ENCODE data around the gene CCDC178.
"Not testable (repeated sequence)": the region's sequence is repeated elsewhere in the genome, so short reads cannot be mapped to it uniquely, and the experiment has no call there.

The CCDC178 gene

DNA sequence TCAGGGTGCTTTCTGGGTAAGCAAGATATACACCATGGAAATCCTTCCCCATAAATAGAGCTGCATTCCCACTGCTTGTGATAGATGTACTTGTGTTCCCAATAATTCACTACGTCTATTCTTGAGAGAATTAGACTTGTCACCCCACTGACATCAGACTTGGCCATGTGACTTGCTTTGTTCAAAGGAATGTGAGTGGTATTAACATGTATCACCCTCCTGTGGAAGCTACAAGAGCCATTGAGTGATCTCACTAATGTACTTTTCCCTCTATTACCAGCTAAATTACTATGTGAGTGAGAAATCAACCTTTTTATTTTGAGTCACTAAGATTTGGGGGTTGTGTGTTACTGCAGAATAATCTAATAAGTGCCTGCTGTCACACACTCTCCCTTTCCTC, 176.0 kb downstream of the CCDC178 start:
- no peak overlapping the region for H3K4me3 ChIP-seq (ENCODE audit: low read length)
- no peak for DNase-seq (ENCODE audit: low read depth, low spot score)

DNA sequence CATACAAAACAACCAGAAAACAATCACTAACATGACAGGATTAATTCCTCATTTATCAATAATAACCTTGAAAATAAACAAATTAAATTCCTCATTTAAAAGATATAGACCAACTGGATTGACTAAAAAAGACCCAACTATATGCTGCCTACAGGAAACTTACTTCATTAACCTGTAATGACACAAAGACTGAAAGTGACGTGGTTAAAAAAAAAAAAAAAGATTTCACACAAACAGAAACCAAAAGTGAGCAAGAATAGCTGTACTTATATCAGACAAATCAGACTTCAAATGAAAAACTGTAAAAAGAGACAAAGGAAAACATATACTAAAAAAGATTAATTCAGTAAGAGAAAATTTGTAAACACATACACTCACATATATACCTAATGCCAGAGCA, 201.2 kb downstream of the CCDC178 start:
- DNase-seq (ENCODE audit: low read depth, low spot score), result no peak
- H3K4me3 ChIP-seq (ENCODE audit: low read length), result no peak overlapping the region

DNA sequence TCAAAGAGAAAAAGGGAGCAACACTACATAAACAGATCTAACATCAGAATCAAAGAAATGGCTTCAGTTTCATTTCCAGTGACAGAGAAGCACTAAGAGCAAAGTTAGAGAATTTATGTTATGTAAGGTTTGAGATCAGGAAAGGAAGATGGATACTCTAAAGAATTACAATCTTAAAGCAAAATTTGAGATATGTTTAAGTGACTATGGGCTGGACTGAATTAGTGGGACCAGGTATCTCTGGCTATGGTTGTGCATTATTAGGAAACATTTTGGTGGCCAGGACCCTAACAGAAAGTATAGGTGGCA, 208.2 kb downstream of the CCDC178 start:
- H3K4me3 ChIP-seq (ENCODE audit: low read length), result no peak overlapping the region

DNA sequence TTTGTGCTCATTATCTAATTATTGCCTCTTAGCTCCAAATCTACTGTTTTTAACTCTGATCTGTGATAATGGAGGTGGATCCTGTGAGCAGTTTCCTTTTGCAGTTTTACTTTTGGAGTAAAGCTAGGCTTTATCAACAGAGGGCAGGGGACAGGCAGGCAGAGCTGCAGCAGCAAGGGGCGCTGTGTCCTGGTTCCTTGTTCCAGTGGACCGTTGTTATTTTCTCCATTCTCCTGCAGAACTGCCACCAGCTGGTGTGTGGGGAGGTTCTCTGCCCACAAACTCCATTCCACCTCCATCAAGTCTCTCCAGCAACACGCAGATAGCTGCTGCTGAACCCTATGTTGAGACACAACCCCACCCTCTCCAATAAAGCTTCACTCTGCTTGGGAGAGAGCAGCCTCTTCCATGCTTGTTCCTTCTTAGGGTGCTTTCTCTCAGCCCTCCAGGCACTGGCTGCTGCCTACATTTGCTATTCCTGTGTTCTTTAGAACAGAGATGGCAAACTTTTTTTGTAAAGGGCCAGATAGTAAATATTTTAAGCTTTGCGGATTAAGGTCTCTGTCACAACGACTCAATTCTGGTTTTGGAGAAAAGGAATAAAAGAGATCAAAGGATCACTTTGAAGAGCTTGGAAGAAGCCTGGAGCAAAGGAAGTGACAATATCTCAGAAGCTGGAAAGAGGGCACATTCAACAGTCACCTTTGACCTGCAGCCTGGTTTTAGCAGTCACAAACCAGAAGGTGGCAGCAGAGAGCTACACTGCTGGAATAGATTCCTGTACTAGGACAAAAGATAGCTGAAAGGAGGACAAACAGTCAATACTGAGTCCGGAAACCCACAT, 208.8 kb downstream of the CCDC178 start:
- DNase-seq (ENCODE audit: low read depth, low spot score), result peak; percentile 74

More for the DNA sequence above, 208.2 kb downstream of the CCDC178 start:
- no peak for DNase-seq (ENCODE audit: low read depth, low spot score)

DNA sequence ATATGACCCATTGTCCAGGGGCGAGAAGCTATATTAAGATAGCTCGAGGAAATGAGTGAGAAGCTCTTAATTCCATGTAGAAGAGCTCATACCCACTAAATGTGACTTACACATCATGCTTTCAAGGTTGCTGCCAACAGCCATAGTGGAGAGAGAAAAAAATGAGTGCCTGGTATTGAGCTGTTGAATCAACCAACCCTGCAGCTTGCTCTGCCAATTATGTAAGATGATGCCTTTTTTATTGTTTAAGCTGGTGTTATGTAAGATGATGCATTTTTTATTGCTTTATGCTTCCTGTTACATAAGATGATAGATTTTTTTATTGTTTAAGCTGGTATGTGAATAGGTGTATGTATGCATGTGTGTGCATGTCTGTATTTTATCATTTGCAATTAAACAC, 228.2 kb downstream of the CCDC178 start:
- no peak for DNase-seq (ENCODE audit: low read depth, low spot score)
- no peak overlapping the region for H3K4me3 ChIP-seq (ENCODE audit: low read length)

More for the DNA sequence above, 208.8 kb downstream of the CCDC178 start:
- H3K4me3 ChIP-seq (ENCODE audit: low read length), result no peak overlapping the region

DNA sequence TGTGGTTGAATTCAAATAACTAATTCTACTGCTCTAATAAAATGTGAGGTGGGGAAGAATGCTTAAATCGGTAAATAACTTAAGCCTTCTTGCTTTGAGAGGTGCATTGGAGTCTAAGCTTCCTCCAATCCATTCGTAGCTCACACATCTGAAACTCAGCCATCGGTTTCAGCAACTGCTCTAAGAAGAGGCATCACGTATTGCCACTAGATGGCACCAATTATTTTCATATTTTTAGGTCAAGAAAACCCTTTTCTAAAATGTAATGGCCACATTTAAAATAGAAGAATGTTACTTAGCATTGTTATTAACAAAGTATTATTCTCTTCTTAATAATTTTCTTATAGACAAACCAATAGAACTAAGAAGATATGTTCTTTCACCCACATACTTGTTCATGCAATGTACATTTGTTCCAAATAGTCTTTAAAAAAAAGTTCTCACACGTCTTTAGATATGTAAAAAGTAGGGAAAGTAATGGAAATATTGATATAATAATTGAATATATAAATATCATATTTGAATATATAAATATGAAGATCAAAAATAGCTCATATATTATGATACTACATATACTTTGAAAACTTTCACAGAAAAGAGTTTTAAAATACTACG, 229.8 kb downstream of the CCDC178 start:
- no peak overlapping the region for H3K4me3 ChIP-seq (ENCODE audit: low read length)
- DNase-seq (ENCODE audit: low read depth, low spot score), result peak; percentile 11

DNA sequence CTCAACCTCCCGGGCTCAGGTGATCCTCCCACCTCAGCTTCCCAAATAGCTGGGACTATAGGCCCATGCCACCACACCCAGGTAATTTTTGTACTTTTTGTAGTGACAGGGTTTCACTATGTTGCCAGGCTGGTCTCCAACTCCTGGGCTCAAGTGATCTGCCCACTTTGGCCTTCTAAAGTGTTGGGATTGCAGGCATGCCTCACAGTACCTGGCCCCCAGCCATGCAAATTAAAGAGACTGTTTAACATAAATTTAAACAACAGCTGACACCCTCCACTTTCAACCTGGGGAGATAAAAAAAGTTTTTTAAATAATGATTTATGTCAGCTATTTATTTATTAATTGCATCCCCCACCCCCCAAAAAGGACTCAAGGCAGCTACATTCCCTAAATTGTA, 234.7 kb downstream of the CCDC178 start:
- H3K4me3 ChIP-seq (ENCODE audit: low read length), result no peak overlapping the region
- DNase-seq (ENCODE audit: low read depth, low spot score), result no peak

DNA sequence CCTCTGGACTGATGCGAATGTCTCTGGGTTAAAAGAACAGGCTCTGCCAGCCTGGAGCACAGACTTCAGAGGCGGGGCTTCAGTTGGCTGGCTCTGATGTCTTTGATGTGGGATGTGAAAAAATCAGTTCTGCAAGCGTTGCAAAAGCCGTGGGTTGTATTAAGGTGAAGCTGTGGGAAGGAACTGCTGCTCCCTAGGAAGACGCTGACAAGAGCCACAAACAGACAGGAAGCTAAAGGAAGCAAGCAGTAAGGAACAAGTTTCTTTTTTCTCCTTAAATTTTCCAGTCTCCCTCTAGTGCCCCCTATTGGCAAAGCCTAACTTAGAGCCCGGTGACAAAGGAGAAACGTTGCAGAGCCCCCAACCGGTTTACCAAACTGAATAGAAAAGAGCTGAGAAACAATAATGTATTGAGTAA, 239.0 kb downstream of the CCDC178 start:
- no peak overlapping the region for H3K4me3 ChIP-seq (ENCODE audit: low read length)
- DNase-seq (ENCODE audit: low read depth, low spot score), result peak; percentile 85

DNA sequence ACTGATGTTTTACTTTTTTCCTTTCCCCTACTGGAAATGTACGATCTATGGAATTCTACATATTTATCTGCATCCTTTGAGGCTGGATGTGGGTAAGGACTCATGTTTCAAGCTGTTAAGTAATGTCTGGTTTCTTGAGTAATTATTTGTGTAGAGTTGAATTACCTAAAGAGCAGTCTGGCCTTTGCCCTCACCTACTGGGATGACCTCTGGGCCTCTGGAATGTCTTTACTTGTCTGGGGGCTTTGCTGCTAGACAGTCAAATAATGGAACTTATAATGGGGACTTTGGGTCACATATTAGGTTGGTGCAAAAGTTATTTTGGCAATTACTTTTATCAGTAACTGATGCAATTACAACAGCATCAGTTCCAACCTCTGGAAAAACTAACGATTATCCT, 244.7 kb downstream of the CCDC178 start:
- H3K4me3 ChIP-seq (ENCODE audit: low read length), result no peak overlapping the region
- DNase-seq (ENCODE audit: low read depth, low spot score), result no peak

DNA sequence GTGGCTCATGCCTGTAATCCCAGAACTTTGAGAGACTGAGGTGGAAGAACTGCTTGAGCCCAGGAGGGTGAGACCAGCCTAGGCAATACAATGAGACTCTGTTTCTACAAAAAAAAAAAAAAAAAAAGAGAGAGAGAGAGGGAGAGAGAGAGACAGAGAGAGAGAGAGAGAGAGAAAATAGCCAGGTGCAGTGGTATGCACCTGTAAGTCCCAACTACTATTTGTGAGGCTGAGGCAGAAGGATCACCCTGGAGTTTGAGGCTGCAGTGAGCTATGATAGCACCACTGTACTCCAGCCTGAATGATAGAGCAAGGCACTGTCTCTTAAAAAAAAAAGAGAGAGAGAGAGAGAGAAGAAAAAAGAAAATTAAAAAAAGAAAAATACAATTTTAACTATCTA, 245.7 kb downstream of the CCDC178 start:
- no peak overlapping the region for H3K4me3 ChIP-seq (ENCODE audit: low read length)

DNA sequence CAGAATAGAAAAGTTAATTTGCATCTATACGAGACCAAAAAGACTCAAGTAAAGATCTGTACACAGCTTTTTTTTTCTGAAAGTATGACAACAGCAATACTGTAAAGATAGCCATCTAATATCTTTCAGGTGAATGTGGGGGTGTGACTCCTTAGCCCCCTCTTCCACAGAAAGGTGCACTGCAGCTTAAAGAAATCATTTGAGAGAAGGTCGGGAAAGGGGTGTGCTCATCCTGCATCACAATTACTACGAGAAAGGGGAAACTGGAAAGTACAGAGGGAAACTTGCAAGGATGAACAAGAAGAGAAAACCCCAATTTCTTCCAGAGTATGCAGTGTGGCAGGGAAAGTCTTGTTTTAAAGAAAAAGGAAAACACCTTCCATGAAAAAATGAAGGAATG, 255.6 kb downstream of the CCDC178 start:
- no peak overlapping the region for H3K4me3 ChIP-seq (ENCODE audit: low read length)
- DNase-seq (ENCODE audit: low read depth, low spot score), result no peak

More for the DNA sequence above, 245.7 kb downstream of the CCDC178 start:
- DNase-seq (ENCODE audit: low read depth, low spot score), result no peak

DNA sequence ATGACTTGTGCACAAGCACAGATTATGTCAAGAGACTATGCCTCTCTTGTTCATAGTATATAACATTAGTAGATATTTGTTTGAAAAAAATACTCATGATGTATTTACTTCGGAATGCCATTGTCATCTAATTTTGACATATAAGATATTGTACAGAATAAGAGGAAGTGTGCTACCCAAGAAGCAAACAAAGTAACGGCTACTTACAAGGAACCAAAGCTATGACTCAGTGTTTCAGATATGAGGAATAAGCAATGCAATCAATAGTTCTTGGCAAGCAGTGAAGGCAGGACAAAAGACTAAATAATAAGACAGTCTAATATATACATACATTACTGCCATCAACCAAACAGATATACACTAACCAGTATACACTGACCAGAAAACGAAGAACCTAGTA, 256.3 kb downstream of the CCDC178 start:
- no peak for DNase-seq (ENCODE audit: low read depth, low spot score)
- no peak overlapping the region for H3K4me3 ChIP-seq (ENCODE audit: low read length)

DNA sequence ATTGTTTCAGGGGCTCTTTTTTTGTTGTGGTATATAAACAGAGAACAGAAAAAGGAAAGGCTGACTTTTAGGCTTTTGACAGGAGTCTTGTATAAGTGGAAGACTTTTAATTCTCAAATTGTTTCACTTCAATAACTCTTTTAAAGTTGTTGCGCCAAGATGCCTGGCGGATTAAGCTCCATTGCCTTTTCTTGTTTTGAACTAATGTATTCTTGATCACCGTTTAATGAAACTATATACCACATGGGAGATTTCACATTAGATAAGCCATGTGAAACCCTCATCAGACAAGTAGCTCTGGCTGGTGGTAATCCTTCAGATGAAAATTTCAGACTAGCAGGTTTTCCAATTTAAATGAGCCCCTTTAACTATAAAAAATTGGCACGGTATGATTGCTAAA, 257.4 kb downstream of the CCDC178 start:
- DNase-seq (ENCODE audit: low read depth, low spot score), result no peak
- H3K4me3 ChIP-seq (ENCODE audit: low read length), result no peak overlapping the region

DNA sequence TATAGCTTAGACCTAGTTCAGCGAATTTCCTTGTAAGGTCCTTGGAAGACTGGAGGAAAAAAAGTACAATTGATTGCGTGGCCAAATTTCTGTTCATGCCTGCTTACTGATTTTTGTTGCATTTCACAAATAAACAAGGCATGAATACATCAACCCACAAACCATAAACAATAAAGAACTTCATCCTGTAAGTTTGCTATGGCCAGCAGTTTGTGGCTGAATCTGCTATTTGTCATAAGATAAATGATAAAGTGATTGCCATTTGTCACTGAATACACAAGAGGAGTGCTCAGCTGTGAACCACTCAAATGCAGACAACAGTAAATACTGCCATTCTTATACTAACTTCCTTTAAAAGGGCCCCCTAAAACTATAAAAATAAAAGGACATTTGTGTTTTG, 259.5 kb downstream of the CCDC178 start:
- no peak for DNase-seq (ENCODE audit: low read depth, low spot score)

DNA sequence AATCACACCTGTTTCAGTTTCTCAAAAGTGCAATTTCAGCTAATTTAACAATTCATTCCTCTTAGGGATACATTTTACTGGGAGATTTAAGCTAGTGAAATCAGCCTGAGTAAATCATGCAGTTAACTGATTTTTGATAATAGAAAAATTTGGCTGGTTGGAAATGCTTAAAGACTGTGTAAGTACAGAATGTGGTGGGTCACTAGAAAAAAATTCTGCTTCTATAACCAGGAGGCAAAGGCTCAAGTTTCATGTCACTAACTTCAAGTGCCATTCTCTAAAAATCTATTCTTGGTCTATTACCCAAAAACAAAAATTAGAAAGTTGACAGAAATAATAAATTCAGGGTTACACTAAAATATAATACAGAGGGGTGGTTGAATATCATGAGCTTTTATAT, 271.3 kb downstream of the CCDC178 start:
- DNase-seq (ENCODE audit: low read depth, low spot score), result no peak
- H3K4me3 ChIP-seq (ENCODE audit: low read length), result no peak overlapping the region

More for the DNA sequence above, 259.5 kb downstream of the CCDC178 start:
- no peak overlapping the region for H3K4me3 ChIP-seq (ENCODE audit: low read length)

DNA sequence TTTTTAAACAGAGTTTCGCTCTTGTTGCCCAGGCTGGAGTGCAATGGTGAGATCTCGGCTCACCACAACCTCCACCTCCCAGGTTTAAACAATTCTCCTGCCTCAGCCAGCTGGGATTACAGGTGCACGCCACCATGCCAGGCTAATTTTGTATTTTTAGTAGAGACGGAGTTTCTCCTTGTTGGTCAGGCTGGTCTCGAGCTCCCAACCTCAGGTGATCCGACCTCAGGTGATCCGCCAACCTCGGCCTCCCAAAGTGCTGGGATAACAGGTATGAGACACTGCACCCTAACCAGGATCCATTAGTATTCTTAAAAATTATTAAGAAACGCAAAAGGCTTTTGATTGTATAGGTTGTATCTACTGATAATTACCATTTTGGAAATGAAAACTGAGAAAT, 276.4 kb downstream of the CCDC178 start:
- not testable (repeated sequence) for DNase-seq (ENCODE audit: low read depth, low spot score)

DNA sequence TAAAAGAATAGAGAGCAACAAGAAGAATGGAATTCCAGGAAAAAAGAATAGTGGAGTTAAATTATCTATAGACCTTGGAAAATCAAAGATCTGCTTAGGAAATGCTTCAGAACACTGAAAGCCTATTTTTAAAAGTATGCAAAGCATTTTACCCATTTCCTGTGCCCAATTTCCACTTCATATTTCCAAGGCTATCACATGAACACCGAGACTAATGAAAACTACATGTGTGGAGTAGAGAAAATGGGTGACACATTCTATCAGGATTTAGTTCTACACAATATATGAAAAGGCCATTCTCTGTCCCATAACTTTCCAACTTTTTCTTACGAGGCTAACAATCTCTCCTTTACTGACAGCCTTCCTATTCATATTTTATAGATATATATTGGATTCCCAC, 279.4 kb downstream of the CCDC178 start:
- no peak overlapping the region for H3K4me3 ChIP-seq (ENCODE audit: low read length)
- no peak for DNase-seq (ENCODE audit: low read depth, low spot score)

More for the DNA sequence above, 276.4 kb downstream of the CCDC178 start:
- H3K4me3 ChIP-seq (ENCODE audit: low read length), result not testable (repeated sequence)

DNA sequence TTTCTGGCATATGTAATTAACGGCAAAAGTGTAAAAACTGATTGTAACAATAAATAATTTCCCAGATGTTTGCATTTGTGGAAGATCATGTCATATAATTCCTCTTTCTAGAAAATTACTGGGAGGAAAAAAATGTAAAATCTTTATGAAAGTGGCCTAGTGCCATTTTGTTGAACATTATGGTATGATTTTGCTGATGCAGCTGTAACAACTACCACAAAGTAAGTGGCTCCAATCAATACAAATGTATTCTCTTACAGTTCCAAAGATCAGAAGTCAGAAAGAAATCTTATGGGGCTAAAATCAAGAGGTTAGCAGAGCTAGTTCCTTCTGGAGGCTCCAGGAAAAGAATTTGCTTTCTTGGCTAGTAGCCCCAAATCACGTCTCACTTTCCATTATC, 281.4 kb downstream of the CCDC178 start:
- H3K4me3 ChIP-seq (ENCODE audit: low read length), result no peak overlapping the region
- no peak for DNase-seq (ENCODE audit: low read depth, low spot score)

DNA sequence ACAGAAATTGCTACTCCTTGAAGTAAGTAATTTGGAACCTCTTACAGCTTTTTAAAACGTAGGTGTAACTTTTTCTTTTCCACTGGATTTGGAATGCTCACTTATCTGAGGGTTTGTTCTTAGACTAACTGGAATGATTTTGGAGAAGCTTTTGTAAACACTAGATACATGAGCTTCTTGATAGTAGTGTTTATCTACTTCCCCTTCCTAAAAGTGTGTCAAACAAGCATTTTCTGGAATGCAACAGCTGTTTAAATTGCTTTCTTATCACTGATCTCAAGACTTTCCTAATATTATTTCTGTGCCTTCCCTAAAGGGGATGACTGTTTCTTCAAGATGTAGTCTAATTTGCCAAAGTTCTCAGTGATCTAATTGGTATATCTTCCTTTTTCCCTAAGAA, 282.6 kb downstream of the CCDC178 start:
- DNase-seq (ENCODE audit: low read depth, low spot score), result no peak

DNA sequence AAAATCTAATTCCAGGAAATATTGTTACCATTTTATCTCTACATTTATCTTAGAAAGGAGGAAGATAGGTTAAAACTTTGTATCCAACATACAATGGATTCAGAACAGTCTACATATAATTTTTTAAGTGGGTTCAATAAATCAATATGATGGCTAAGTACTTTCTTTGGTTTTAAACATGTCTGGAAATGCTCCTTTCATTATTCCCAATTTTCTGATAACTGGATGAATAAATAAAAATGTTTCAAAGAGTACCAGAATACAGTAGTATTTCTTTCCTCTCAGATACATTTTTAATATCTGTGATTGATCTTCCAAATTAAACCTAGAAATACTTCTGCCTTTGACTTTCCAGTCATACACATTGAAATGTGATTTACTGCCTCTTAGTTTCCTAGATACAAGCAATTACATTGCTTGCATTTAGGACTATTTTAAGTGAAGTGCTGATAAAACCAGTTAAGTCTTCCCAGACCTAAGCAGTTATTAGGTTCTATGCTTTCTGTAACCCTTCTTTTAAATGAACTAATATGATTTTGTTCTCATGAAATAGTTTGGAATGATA, 283.5 kb downstream of the CCDC178 start:
- no peak overlapping the region for H3K4me3 ChIP-seq (ENCODE audit: low read length)
- DNase-seq (ENCODE audit: low read depth, low spot score), result no peak

More for the DNA sequence above, 282.6 kb downstream of the CCDC178 start:
- no peak overlapping the region for H3K4me3 ChIP-seq (ENCODE audit: low read length)
